Hepatocyte (in vitro differentiated cells): Measurements from ENCODE around the gene TAF6. TPM values are rescaled to one million over a fixed set of nuclear protein-coding genes. Genes with fewer than 3 reads are reported as not detected.

Experiments
- DNase-seq: peaks from one replicate; pipeline ENCODE4 v3.0.0-alpha.2; 2016; ENCODE audit warnings: low spot score
- H2AFZ ChIP-seq: fragments of 200-600 bp; sonication (generic); 2 replicates; pipeline ENCODE4 v1.6.0; 2016; ENCODE audit warnings: antibody characterized with exemption, mild to moderate bottlenecking
- H3K27ac ChIP-seq: fragments of 200-600 bp; sonication (generic); 2 replicates; pipeline ENCODE4 v1.5.1; 2016; ENCODE audit warnings: mild to moderate bottlenecking
- H3K27me3 ChIP-seq: fragments of 200-600 bp; sonication (generic); 2 replicates; pipeline ENCODE4 v1.6.1; 2016
- H3K36me3 ChIP-seq: fragments of 200-600 bp; sonication (generic); replicated peaks from 2 replicates; pipeline ENCODE4 v1.5.1; 2016; ENCODE audit warnings: low read depth; ENCODE audit not compliant: insufficient read depth
- H3K4me1 ChIP-seq: fragments of 200-600 bp; sonication (generic); 2 replicates; pipeline ENCODE4 v1.5.1; 2016; ENCODE audit warnings: mild to moderate bottlenecking, moderate library complexity; ENCODE audit not compliant: insufficient read depth
- H3K4me2 ChIP-seq: fragments of 200-600 bp; sonication (generic); 2 replicates; pipeline ENCODE4 v1.6.0; 2016
- H3K4me3 ChIP-seq: fragments of 200-600 bp; sonication (generic); 2 replicates; pipeline ENCODE4 v1.5.1; 2016; ENCODE audit warnings: mild to moderate bottlenecking
- H3K79me2 ChIP-seq: fragments of 200-600 bp; sonication (generic); 2 replicates; pipeline ENCODE4 v1.6.0; 2017; ENCODE audit warnings: mild to moderate bottlenecking
- H3K9me2 ChIP-seq: fragments of 200-600 bp; sonication (generic); replicated peaks from 2 replicates; pipeline ENCODE4 v1.6.0; 2017; ENCODE audit warnings: mild to moderate bottlenecking; ENCODE audit not compliant: insufficient read depth
- H3K9me3 ChIP-seq: fragments of 200-600 bp; sonication (generic); 2 replicates; pipeline ENCODE4 v1.5.1; 2016; ENCODE audit warnings: low read depth, mild to moderate bottlenecking
- H4K20me1 ChIP-seq: fragments of 200-600 bp; sonication (generic); 2 replicates; pipeline ENCODE4 v1.6.0; 2016; ENCODE audit warnings: mild to moderate bottlenecking; ENCODE audit not compliant: insufficient read depth, poor library complexity, severe bottlenecking
- CTCF ChIP-seq: fragments of 200-600 bp; sonication (generic); IDR thresholded peaks from 2 replicates; pipeline ENCODE4 v1.5.1; 2016; ENCODE audit warnings: antibody characterized with exemption, mild to moderate bottlenecking; ENCODE audit not compliant: poor library complexity
- EZH2 ChIP-seq: fragments of 200-600 bp; sonication (generic); IDR thresholded peaks from 2 replicates; pipeline ENCODE4 v1.6.1; 2016; ENCODE audit warnings: antibody characterized with exemption, mild to moderate bottlenecking, borderline replicate concordance
- EZH2phosphoT487 ChIP-seq: fragments of 200-600 bp; sonication (generic); IDR thresholded peaks from one replicate; pipeline ENCODE4 v1.6.1; 2018; ENCODE audit warnings: antibody characterized with exemption, mild to moderate bottlenecking, low read depth, moderate library complexity; ENCODE audit not compliant: unreplicated experiment, severe bottlenecking
- WGBS: methylation state at CpG from one replicate; pipeline ENCODE4 v1.1.6; 2016; ENCODE audit warnings: low lambda C conversion rate; ENCODE audit errors: missing lambda C conversion rate; 5-methylcytosine and 5-hydroxymethylcytosine counted together
- polyA plus RNA-seq: library from polyadenylated mRNA; unstranded; fragments of >200 nt; fragmentation: Nextera tagmentation; extraction: Ambion mirVana; gene quantifications from 2 replicates; pipeline ENCODE4 v1.2.1, GENCODE V29; 2016
- total RNA-seq: library from RNA; depleted of rRNA; stranded (reverse); fragments of >200 nt; gene quantifications from 2 replicates; pipeline ENCODE4 v1.2.3, GENCODE V29; 2014

TAF6 gene
- total and polyA plus RNA-seq, 2 experiments from 2014 or later, result 29.2 to 44.2 TPM

DNA sequence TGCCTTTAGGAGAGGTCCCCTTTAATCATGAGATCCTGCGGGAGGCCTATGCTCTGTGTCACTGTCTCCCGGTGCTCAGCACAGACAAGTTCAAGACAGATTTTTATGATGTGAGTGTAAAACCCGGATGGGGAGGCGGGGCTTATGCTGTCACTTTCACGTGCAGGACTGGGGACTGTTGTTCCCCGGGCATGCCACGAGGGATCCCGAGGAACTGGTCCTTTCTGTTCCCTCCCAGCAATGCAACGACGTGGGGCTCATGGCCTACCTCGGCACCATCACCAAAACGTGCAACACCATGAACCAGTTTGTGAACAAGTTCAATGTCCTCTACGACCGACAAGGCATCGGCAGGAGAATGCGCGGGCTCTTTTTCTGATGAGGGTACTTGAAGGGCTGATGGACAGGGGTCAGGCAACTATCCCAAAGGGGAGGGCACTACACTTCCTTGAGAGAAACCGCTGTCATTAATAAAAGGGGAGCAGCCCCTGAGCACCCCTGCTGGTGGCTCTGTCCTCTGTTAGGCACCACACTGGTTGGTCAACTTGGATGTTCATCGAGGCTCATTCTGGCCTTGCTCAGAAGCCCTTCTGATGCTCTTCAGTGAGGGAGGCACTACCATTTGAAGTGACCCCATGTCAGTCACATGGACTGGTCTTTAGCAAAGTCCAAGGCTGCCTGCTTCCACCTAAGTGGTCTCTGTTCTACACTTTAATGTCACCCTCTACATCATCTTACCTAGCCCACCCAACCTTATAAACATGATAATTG is 27.6 kb downstream of the TAF6 start:
- peaks cover 2% of the 10 kb centered on the region for H4K20me1 ChIP-seq
- no peak overlapping the region for H3K4me3 ChIP-seq
- no peaks in the 10 kb centered on the region for H3K27me3 ChIP-seq
- H3K79me2 ChIP-seq, result peaks cover 21% of the 10 kb centered on the region
- H3K9me3 ChIP-seq, result no peaks in the 10 kb centered on the region
- H3K27ac ChIP-seq, result no peak overlapping the region
- DNase-seq, result no peak
- TF ChIP-seq EZH2 (no peak), EZH2phosphoT487 (no peak), CTCF (no peak)
- H3K36me3 ChIP-seq, result no peaks in the 10 kb centered on the region
- H3K9me2 ChIP-seq, result no peaks in the 10 kb centered on the region
- WGBS, result 75% methylated on average over 19 of the region's 19 CpGs
- peaks cover 20% of the 10 kb centered on the region for H3K4me1 ChIP-seq
- H2AFZ ChIP-seq, result no peak overlapping the region
- no peak overlapping the region for H3K4me2 ChIP-seq

DNA sequence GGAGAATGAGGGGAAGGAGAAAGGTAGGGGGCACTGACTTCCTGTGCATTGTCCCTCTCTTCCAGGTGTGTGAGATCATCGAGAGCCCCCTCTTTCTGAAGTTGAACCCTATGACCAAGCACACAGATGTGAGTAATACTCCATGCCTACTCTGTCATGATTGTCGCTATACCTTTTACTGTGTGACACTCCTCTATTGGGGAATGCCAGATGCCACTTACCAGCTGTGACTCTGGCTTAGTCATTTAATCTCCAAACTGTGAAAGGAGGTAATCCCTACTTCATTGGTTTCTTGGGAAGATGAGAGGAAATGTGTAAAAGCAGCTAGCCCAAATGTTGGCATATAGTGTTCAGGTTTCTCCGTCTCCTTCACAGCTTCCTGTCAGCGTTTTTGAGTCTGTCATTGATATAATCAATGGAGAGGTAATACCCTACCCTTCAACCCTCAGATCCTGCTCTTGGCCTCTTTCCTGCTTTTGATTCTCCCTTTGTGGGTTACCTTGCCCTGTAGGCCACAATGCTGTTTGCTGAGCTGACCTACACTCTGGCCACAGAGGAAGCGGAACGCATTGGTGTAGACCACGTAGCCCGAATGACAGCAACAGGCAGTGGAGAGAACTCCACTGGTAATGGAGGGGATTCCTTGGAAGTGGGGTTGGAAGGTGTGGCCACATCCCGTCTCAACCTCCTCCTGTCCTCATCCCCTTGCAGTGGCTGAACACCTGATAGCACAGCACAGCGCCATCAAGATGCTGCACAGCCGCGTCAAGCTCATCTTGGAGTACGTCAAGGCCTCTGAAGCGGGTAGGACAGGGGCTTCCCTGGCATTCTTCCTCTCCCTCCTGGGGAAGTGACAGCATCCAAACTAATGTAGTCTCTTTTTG is 28.4 kb downstream of the TAF6 start:
- WGBS, result 88% methylated on average over 14 of the region's 14 CpGs

DNA sequence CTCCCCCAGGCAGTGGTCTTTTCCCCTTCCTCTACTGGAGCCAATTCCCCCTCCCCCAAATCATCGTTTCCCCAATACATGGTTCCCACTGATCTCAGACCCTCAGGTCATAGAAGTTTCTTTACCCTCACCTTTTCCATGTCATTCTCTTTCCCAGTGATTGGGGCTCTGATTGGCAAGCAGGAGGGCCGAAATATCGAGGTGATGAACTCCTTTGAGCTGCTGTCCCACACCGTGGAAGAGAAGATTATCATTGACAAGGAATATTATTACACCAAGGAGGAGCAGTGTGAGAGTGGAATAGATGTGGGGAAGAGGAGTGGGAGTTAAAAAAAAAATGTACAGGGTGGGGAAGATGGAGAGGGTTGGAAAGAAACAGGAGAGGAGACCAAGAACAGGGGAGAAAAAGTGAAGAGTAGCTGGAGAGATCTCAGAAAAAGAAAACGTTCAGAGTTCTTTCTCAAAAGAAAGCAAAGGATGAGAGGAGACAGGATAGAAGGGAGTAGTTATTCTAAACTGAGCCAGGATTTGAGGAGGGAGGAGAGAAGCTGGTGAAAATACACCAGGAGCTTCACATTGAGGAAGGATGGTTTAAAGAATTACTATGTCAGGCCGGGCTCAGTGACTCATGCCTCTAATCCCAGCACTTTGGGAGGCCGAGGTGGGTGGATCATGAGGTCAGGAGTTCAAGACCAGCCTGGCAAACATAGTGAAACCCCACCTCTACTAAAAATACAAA is 29.5 kb downstream of the TAF6 start:
- Histone ChIP-seq H3K4me2 (peak overlapping the region; percentile 87), H3K79me2 (peaks cover 15% of the 10 kb centered on the region), H3K4me1 (peaks cover 20% of the 10 kb centered on the region), H3K9me3 (no peaks in the 10 kb centered on the region), H3K27ac (peak overlapping the region; percentile 91), H3K27me3 (no peaks in the 10 kb centered on the region), H2AFZ (peak overlapping the region; percentile 91), H4K20me1 (no peaks in the 10 kb centered on the region), H3K4me3 (peak overlapping the region; percentile 70), H3K36me3 (no peaks in the 10 kb centered on the region), H3K9me2 (no peaks in the 10 kb centered on the region)
- no peak for DNase-seq
- WGBS, result 34% methylated on average over 7 of the region's 7 CpGs
- no peak for TF ChIP-seq EZH2
- TF ChIP-seq CTCF, result no peak
- TF ChIP-seq EZH2phosphoT487, result no peak

More for the DNA sequence above, 28.4 kb downstream of the TAF6 start:
- Histone ChIP-seq H3K4me1 (peaks cover 20% of the 10 kb centered on the region), H3K9me2 (no peaks in the 10 kb centered on the region), H4K20me1 (peaks cover 2% of the 10 kb centered on the region), H3K4me3 (no peak overlapping the region), H2AFZ (no peak overlapping the region), H3K27me3 (no peaks in the 10 kb centered on the region), H3K9me3 (no peaks in the 10 kb centered on the region), H3K4me2 (no peak overlapping the region), H3K36me3 (no peaks in the 10 kb centered on the region), H3K79me2 (peaks cover 15% of the 10 kb centered on the region), H3K27ac (peak overlapping the region; percentile 91)
- DNase-seq, result no peak
- TF ChIP-seq CTCF, result no peak
- TF ChIP-seq EZH2phosphoT487, result no peak
- no peak for TF ChIP-seq EZH2
